ENCODE data around the gene SPOCK3. TPM values are rescaled to one million over a fixed set of nuclear protein-coding genes. Genes with fewer than 3 reads are reported as not detected.
A peak's percentile ranks its signal among the peaks of the same experiment; 100 is the strongest.

The SPOCK3 gene
- total RNA-seq, 2 donors from 2014 or later = 21.1 to 22.5 TPM

GRCh38 chr4:166989886-166990285 lies 244.4 kb downstream of the SPOCK3 start:
- H3K27ac ChIP-seq (ENCODE audit: low read depth, low read length) = no peak overlapping the region
- no peaks in the 10 kb centered on the region for H3K9me3 ChIP-seq (ENCODE audit: control insufficient read depth, low read length)
- H3K36me3 ChIP-seq (ENCODE audit: control insufficient read depth, insufficient read depth, low read length) = no peaks in the 10 kb centered on the region
- H3K4me1 ChIP-seq (ENCODE audit: control insufficient read depth, insufficient read depth, low read length) = no peaks in the 10 kb centered on the region
- 71% methylated on average over 1 of the region's 1 CpG; no CpG with 5 or more reads in 1 of the 2 experiments for WGBS, 2 experiments (ENCODE audit: insufficient coverage in 1 of 2, insufficient read length in 1 of 2)
- Mint-ChIP-seq H3K9me3 (no peaks in the 10 kb centered on the region), H3K4me1 (peaks cover 1% of the 10 kb centered on the region), H3K27ac (no peak overlapping the region), H3K27me3 (ENCODE audit: insufficient read depth) (peaks cover 2% of the 10 kb centered on the region), H3K36me3 (ENCODE audit: low read depth) (no peaks in the 10 kb centered on the region), H3K4me3 (no peak overlapping the region)
- H3K9ac ChIP-seq (ENCODE audit: extremely low read depth, low read length, poor library complexity, severe bottlenecking) = no peak overlapping the region
- no peak for TF ChIP-seq CTCF (conservative IDR thresholded peaks at IDR 0.05)
- no peak overlapping the region for H3K4me3 ChIP-seq (ENCODE audit: low read length)
- no peak for DNase-seq
- H3K27me3 ChIP-seq (ENCODE audit: control insufficient read depth, insufficient read depth, low read length, poor library complexity, severe bottlenecking) = no peaks in the 10 kb centered on the region

GRCh38 chr4:166987026-166987425 lies 247.3 kb downstream of the SPOCK3 start:
- H3K9me3 ChIP-seq (ENCODE audit: control insufficient read depth, low read length) = no peaks in the 10 kb centered on the region

GRCh38 chr4:166981847-166982246 lies 252.4 kb downstream of the SPOCK3 start:
- Mint-ChIP-seq H3K4me1 (no peaks in the 10 kb centered on the region), H3K4me3 (no peak overlapping the region), H3K36me3 (ENCODE audit: low read depth) (no peaks in the 10 kb centered on the region), H3K27ac (no peak overlapping the region), H3K9me3 (no peaks in the 10 kb centered on the region), H3K27me3 (ENCODE audit: insufficient read depth) (no peaks in the 10 kb centered on the region)
- H3K4me3 ChIP-seq (ENCODE audit: low read length) = no peak overlapping the region
- no peak overlapping the region for H3K9ac ChIP-seq (ENCODE audit: extremely low read depth, low read length, poor library complexity, severe bottlenecking)
- no peak for DNase-seq
- H3K36me3 ChIP-seq (ENCODE audit: control insufficient read depth, insufficient read depth, low read length) = no peaks in the 10 kb centered on the region
- no peak overlapping the region for H3K27ac ChIP-seq (ENCODE audit: low read depth, low read length)
- TF ChIP-seq CTCF (conservative IDR thresholded peaks at IDR 0.05) = peak; percentile 30
- no peaks in the 10 kb centered on the region for H3K4me1 ChIP-seq (ENCODE audit: control insufficient read depth, insufficient read depth, low read length)
- WGBS, 2 experiments (ENCODE audit: insufficient coverage in 1 of 2, insufficient read length in 1 of 2) = 93% methylated on average over 5 of the region's 5 CpGs; no CpG with 5 or more reads in 1 of the 2 experiments
- peaks cover 5% of the 10 kb centered on the region for H3K9me3 ChIP-seq (ENCODE audit: control insufficient read depth, low read length)
- H3K27me3 ChIP-seq (ENCODE audit: control insufficient read depth, insufficient read depth, low read length, poor library complexity, severe bottlenecking) = no peaks in the 10 kb centered on the region

More at GRCh38 chr4:166987026-166987425, 247.3 kb downstream of the SPOCK3 start:
- 88 to 89% methylated on average over 1 of the region's 1 CpG for WGBS, 2 experiments (ENCODE audit: insufficient coverage in 1 of 2, insufficient read length in 1 of 2)
- Mint-ChIP-seq H3K36me3 (ENCODE audit: low read depth) (no peaks in the 10 kb centered on the region), H3K4me1 (peaks cover 1% of the 10 kb centered on the region), H3K9me3 (no peaks in the 10 kb centered on the region), H3K4me3 (no peak overlapping the region), H3K27ac (no peak overlapping the region), H3K27me3 (ENCODE audit: insufficient read depth) (no peaks in the 10 kb centered on the region)
- H3K4me1 ChIP-seq (ENCODE audit: control insufficient read depth, insufficient read depth, low read length) = no peaks in the 10 kb centered on the region
- H3K27ac ChIP-seq (ENCODE audit: low read depth, low read length) = no peak overlapping the region
- TF ChIP-seq CTCF (conservative IDR thresholded peaks at IDR 0.05) = no peak
- no peak overlapping the region for H3K9ac ChIP-seq (ENCODE audit: extremely low read depth, low read length, poor library complexity, severe bottlenecking)
- H3K36me3 ChIP-seq (ENCODE audit: control insufficient read depth, insufficient read depth, low read length) = no peaks in the 10 kb centered on the region
- H3K4me3 ChIP-seq (ENCODE audit: low read length) = no peak overlapping the region
- DNase-seq = no peak
- no peaks in the 10 kb centered on the region for H3K27me3 ChIP-seq (ENCODE audit: control insufficient read depth, insufficient read depth, low read length, poor library complexity, severe bottlenecking)
